Kidney epithelial cell (primary cell): Measurements from ENCODE around the gene NMB. TPM values are rescaled to one million over a fixed set of nuclear protein-coding genes. Genes with fewer than 3 reads are reported as not detected.

Source experiments
- DNase-seq: peaks from one replicate; pipeline ENCODE4 v3.0.0-alpha.2; 2010; ENCODE audit warnings: low read depth
- H3K27me3 ChIP-seq: 2 replicates; pipeline ENCODE4 v1.6.0; 2011; ENCODE audit warnings: low read length; ENCODE audit not compliant: control insufficient read depth, insufficient read depth
- H3K36me3 ChIP-seq: 2 replicates; pipeline ENCODE4 v1.5.1; 2011; ENCODE audit warnings: low read length; ENCODE audit not compliant: control insufficient read depth, insufficient read depth
- H3K4me3 ChIP-seq: 2 replicates; pipeline ENCODE4 v1.5.1; 2011; ENCODE audit warnings: low read depth, mild to moderate bottlenecking, control low read depth, low read length
- CTCF ChIP-seq: IDR thresholded peaks from 2 replicates; pipeline ENCODE4 v1.5.1; 2011; ENCODE audit warnings: mild to moderate bottlenecking, moderate library complexity, low read length, control low read depth, inconsistent platforms; ENCODE audit not compliant: insufficient read depth, poor library complexity, severe bottlenecking
- total RNA-seq: library from RNA; depleted of rRNA; stranded (reverse); fragments of >200 nt; gene quantifications from 2 replicates; pipeline ENCODE4 v1.2.3, GENCODE V29; 2015

The NMB gene
- total RNA-seq, 1 donor from 2014 or later = 6.3 TPM

GRCh38 chr15:84621358-84621979 lies 36.5 kb downstream of the NMB start:
- H3K4me3 ChIP-seq = no peak overlapping the region
- no peak for TF ChIP-seq CTCF

GRCh38 chr15:84620626-84621025 lies 37.4 kb downstream of the NMB start:
- Histone ChIP-seq H3K27me3 (no peaks in the 10 kb centered on the region), H3K4me3 (no peak overlapping the region), H3K36me3 (peaks cover 6% of the 10 kb centered on the region)
- DNase-seq = no peak
- TF ChIP-seq CTCF = no peak

More at GRCh38 chr15:84621358-84621979, 36.5 kb downstream of the NMB start:
- Histone ChIP-seq H3K36me3 (peaks cover 5% of the 10 kb centered on the region), H3K27me3 (no peaks in the 10 kb centered on the region)
- DNase-seq = no peak

- no peak for DNase-seq
- H3K4me3 ChIP-seq = no peak overlapping the region
- no peaks in the 10 kb centered on the region for H3K27me3 ChIP-seq
- peaks cover 3% of the 10 kb centered on the region for H3K36me3 ChIP-seq
- no peak for TF ChIP-seq CTCF
Measured at GRCh38 chr15:84616235-84616634, 41.8 kb downstream of the NMB start.

GRCh38 chr15:84611631-84612030 lies 46.4 kb downstream of the NMB start:
- no peak for DNase-seq
- Histone ChIP-seq H3K4me3 (no peak overlapping the region), H3K36me3 (peaks cover 3% of the 10 kb centered on the region), H3K27me3 (no peaks in the 10 kb centered on the region)
- no peak for TF ChIP-seq CTCF

- H3K4me3 ChIP-seq = no peak overlapping the region
- H3K36me3 ChIP-seq = peaks cover 1% of the 10 kb centered on the region
- H3K27me3 ChIP-seq = no peaks in the 10 kb centered on the region
- no peak for DNase-seq
- TF ChIP-seq CTCF = no peak
Measured at GRCh38 chr15:84609818-84610525, 48.0 kb downstream of the NMB start.
